ENCODE results near the gene SH3RF3.

- no peak for TF ChIP-seq CTCF (IDR thresholded peaks at IDR 0.05 in 4 of 5, conservative IDR thresholded peaks at IDR 0.05 in 1 of 5)
- TF ChIP-seq POLR2A (IDR thresholded peaks at IDR 0.05) = no peak
Measured at GRCh38 chr2:109236147-109236546, 107.1 kb downstream of the SH3RF3 start.
